ENCODE data around the gene GASK1A. TPM values are rescaled to one million over a fixed set of nuclear protein-coding genes. Genes with fewer than 3 reads are reported as not detected.

GASK1A gene
- total RNA-seq, 4 donors from 2014 or later = 3.6 to 16.5 (median 7.9) TPM

DNA sequence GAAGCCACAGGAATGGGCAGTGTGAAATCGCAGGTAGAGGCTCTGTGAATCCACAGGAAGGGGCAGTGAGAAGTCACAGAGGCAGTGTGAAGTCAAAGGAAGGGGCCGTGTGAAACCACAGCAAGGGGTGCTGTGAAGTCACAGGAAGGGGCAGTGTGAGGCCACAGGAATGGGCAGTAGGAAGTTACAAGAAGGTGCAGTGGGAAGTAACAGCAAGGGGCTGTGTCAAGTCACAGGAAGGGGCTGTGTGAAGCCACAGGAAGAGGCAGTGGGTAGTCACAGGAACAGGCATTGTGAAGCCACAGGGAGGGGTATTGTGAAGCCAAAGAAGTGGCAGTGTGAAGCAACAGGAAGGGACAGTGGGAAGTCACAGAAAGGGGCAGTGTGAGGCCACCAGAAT lies 34.1 kb downstream of the GASK1A start:
- TF ChIP-seq, protein P1, sequence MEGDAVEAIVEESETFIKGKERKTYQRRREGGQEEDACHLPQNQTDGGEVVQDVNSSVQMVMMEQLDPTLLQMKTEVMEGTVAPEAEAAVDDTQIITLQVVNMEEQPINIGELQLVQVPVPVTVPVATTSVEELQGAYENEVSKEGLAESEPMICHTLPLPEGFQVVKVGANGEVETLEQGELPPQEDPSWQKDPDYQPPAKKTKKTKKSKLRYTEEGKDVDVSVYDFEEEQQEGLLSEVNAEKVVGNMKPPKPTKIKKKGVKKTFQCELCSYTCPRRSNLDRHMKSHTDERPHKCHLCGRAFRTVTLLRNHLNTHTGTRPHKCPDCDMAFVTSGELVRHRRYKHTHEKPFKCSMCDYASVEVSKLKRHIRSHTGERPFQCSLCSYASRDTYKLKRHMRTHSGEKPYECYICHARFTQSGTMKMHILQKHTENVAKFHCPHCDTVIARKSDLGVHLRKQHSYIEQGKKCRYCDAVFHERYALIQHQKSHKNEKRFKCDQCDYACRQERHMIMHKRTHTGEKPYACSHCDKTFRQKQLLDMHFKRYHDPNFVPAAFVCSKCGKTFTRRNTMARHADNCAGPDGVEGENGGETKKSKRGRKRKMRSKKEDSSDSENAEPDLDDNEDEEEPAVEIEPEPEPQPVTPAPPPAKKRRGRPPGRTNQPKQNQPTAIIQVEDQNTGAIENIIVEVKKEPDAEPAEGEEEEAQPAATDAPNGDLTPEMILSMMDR (IDR thresholded peaks at IDR 0.05; ENCODE audit: low read depth) = no peak

DNA sequence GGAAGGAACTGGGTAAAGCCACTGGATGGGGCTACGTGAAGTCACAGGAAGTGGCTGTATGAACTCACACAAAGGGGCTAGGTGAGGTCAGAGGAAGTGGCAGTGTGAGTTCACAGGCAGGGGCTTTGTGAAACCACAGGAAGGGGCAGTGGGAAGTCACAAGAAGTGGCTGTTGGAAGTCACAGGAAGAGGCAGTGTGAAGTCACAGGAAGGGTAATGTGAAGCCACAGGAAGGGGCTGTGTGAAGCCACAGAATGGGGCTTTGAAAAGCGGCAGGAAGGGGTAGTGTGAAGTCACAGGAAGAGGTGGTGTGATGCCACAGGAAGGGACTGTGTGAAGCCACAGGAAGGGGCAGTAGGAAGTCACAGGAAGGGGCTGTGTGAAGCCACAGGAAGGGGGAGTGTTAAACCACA lies 34.6 kb downstream of the GASK1A start:
- TF ChIP-seq, protein P1 (IDR thresholded peaks at IDR 0.05; ENCODE audit: low read depth) = no peak

DNA sequence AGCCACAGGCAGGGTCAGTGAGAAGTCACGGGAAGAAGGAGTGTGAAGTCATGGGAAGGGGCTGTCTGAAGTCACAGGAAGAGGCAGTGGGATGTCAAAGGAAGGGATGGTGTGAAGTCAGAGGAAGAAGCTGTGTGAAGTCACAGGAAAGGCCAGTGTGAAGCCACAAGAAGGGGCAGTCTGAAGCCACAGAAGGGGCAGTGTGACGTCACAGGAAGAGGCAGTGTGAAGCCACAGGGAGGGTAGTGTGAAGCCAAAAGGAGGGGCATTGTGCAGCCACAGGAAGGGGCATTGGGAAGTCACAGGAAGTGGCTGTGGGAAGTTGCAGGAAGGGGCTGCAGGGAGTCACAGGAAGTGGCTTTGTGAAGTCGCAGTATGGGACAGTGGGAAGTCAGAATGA lies 35.1 kb downstream of the GASK1A start:
- TF ChIP-seq, protein P1 (IDR thresholded peaks at IDR 0.05; ENCODE audit: low read depth) = no peak

DNA sequence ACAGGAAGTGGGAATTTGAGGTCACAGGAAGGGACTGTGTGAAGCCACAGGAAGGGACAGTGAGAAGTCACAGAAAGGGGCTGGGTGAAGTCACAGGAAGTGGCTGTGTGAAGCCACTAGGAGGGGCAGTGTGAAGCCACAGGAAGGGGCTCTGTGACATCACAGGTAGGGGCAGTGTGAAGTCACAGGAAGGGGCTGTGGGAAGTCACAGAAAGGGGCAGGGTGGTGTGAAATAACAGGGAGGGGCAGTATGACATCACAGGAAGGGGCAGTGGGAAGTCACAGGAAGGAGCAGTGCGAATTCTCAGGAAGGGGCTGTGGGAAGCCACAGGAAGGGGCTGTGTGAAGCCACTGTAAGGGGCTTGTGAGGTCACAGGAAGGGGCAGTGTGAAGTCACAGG lies 35.8 kb downstream of the GASK1A start:
- TF ChIP-seq, protein P1 (IDR thresholded peaks at IDR 0.05; ENCODE audit: low read depth) = no peak

DNA sequence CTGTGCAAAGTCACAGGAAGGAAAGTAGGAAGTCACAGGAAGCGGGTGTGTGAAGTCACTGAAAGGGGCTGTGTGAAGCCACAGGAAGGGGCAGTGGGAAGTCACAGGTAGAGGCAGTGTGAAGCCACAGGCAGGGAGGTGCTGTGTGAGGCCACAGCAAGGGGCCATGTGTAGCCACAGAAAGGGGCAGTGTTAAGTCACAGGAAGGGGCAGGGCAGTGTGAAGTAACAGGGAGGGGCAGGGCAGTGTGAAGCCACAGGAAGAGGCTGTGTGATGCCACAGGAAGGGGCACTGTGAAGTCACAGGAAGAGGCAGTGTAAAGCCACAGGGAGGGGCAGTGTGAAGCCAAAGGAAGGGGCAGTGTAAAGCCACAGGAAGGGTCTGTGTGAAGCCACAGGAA lies 36.5 kb downstream of the GASK1A start:
- TF ChIP-seq, protein P1 (IDR thresholded peaks at IDR 0.05; ENCODE audit: low read depth) = no peak

DNA sequence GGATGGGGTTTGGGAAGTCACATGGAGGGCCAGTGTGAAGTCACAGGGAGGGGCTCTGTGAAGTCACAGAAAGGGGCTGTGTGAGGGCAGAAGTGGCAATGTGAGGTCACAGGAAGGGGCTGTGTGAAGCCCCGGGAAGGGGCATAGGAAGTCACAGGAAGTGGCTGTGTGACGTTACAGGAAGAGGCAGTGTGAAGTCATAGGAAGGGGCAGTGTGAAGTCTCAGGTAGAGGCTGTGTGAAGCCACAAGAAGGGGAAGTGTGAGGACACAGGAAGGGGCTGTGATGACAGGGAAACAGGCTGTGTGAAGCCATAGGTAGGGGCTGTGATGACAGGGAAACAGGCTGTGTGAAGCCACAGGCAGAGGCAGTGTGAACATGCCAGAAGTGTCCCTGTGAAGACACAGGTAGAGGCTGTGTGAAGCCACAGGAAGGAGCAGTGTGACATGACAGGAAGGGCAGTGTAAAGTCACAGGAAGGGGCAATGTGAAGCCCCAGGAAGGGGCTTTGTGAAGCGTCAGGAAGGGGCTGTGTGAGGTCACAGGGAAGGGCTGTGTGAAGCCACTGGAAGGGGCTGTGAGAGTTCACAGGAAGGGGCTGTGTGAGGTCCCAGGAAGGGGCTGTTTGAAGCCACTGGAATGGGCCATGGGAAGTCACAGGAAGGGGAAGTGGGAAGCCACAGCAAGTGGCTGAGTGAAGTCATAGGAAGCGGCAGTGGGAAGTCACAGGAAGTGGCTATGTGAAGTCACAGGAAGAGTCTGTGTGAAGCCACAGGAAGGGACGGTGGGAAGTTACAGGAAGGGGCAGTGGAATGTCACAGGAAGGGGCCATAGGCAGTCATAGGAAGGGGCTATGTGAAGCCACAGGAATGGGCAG lies 37.1 kb downstream of the GASK1A start:
- TF ChIP-seq, protein P1 (IDR thresholded peaks at IDR 0.05; ENCODE audit: low read depth) = no peak

DNA sequence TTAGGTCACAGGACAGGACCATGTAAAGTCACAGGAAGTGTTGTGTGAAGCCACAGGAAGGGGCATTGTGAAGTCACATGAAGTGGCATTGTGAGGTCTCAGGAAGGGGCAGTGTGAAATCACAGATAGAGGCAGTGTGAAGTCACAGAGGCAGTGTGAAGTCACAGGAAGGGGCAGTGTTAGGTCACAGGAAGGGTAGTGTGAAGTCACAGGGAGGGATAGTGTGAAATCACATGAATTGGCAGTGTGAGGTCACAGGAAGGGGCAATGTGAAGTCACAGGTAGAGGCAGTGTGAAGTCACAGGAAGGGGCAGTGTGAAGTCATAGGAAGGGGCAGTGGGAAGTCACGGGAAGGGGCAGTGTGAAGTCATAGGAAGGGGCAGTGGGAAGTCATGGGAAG lies 37.9 kb downstream of the GASK1A start:
- TF ChIP-seq, protein P1 (IDR thresholded peaks at IDR 0.05; ENCODE audit: low read depth) = no peak
